Activated CD8-positive, alpha-beta T cell treated with anti-CD3 and anti-CD28 coated beads for 36 hours (primary cell): ENCODE results near the gene FBXO31. TPM values are rescaled to one million over a fixed set of nuclear protein-coding genes. Genes with fewer than 3 reads are reported as not detected.
"Not testable (repeated sequence)": the region's sequence is repeated elsewhere in the genome, so short reads cannot be mapped to it uniquely, and the experiment has no call there.

Source experiments
- ATAC-seq: fragments of 200-7000 bp; cut with Tn5 transposase; one replicate; pipeline ENCODE4 v1.10.0; 2021; ENCODE audit warnings: mild to moderate bottlenecking, moderate library complexity
- CTCF ChIA-PET: fragments of 350-600 bp; sonication (Branson Sonifier 250); formaldehyde crosslinking; loops from one replicate; lab custom pipeline; 2021; ENCODE audit warnings: antibody characterized with exemption; lab: Charles Lee
- POLR2A ChIA-PET: fragments of 350-600 bp; sonication (Branson Sonifier 250); formaldehyde crosslinking; loops from one replicate; lab custom pipeline; 2021; ENCODE audit warnings: antibody characterized with exemption; lab: Charles Lee
- DNase-seq: peaks from one replicate; pipeline ENCODE4 v3.0.0-alpha.2; 2020
- H3K27ac Mint-ChIP-seq: one replicate; pipeline ENCODE4 v1.8.0; 2021; ENCODE audit warnings: mild to moderate bottlenecking, mixed read lengths
- H3K27me3 Mint-ChIP-seq: one replicate; pipeline ENCODE4 v1.8.0; 2021; ENCODE audit warnings: mixed read lengths
- H3K36me3 Mint-ChIP-seq: one replicate; pipeline ENCODE4 v1.8.0; 2021; ENCODE audit warnings: low read depth, mixed read lengths
- H3K4me1 Mint-ChIP-seq: one replicate; pipeline ENCODE4 v1.8.0; 2021; ENCODE audit warnings: low read depth, mixed read lengths
- H3K4me3 Mint-ChIP-seq: one replicate; pipeline ENCODE4 v1.8.0; 2021; ENCODE audit warnings: mild to moderate bottlenecking, moderate library complexity, mixed read lengths
- H3K9me3 Mint-ChIP-seq: one replicate; pipeline ENCODE4 v1.8.0; 2021; ENCODE audit warnings: mixed read lengths
- CTCF ChIP-seq: fragments of 200-600 bp; IDR thresholded peaks from one replicate; pipeline ENCODE4 v1.8.0; 2022; ENCODE audit warnings: antibody characterized with exemption, mild to moderate bottlenecking
- intact Hi-C: fragments of 100-400 bp; cut with micrococcal nuclease; formaldehyde crosslinking; loops from one replicate; pipeline ENCODE4 v1.10.0; 2022
- total RNA-seq, 2 experiments: library from RNA; stranded (reverse); gene quantifications; one replicate each; pipeline ENCODE4 v1.2.3, GENCODE V29; 2021

The FBXO31 gene
- total RNA-seq, 2 experiments from 2014 or later = 32.0 to 32.7 TPM

- Mint-ChIP-seq H3K4me1 (peaks cover 56% of the 10 kb centered on the region), H3K27me3 (peaks cover 2% of the 10 kb centered on the region), H3K27ac (peak overlapping the region; percentile 92), H3K9me3 (no peaks in the 10 kb centered on the region), H3K36me3 (peaks cover 15% of the 10 kb centered on the region), H3K4me3 (peak overlapping the region; percentile 80)
- CTCF ChIA-PET = interaction anchor here (0.8 to 5.4 kb wide), 6 partner anchors 10 to 106 kb away, joined by 3 to 32 read pairs (median 4); partner anchors contain the start of gene C16orf95
- DNase-seq (no peak), ATAC-seq (peak; percentile 1)
- POLR2A ChIA-PET = interaction anchor here (0.7 to 4.5 kb wide), 8 partner anchors 9 to 422 kb away, joined by 3 to 34 read pairs (median 3); partner anchors contain the start of genes C16orf95 and MAP1LC3B
- TF ChIP-seq CTCF = no peak
- intact Hi-C loops = no loop called here
Measured at GRCh38 chr16:87384162-87384874, 742 bp upstream of the FBXO31 start.

- no peak for ATAC-seq
- Mint-ChIP-seq H3K9me3 (no peaks in the 10 kb centered on the region), H3K27ac (peak overlapping the region; percentile 94), H3K4me1 (peaks cover 45% of the 10 kb centered on the region), H3K27me3 (peaks cover 2% of the 10 kb centered on the region), H3K4me3 (peak overlapping the region; percentile 77), H3K36me3 (peaks cover 23% of the 10 kb centered on the region)
- TF ChIP-seq CTCF = no peak
- DNase-seq = no peak
- ChIA-PET POLR2A (interaction anchor here (0.9 to 4.5 kb wide), 6 partner anchors 8 to 65 kb away, joined by 3 to 34 read pairs (median 5); partner anchors contain the start of genes C16orf95 and MAP1LC3B), CTCF (interaction anchor here (0.7 to 5.4 kb wide), 7 partner anchors 12 to 489 kb away, joined by 3 to 32 read pairs (median 3); partner anchors contain the start of gene C16orf95)
- intact Hi-C loops = no loop called here
Measured at GRCh38 chr16:87382023-87382785, 1.4 kb downstream of the FBXO31 start.

- Mint-ChIP-seq H3K27ac (peak overlapping the region; percentile 86), H3K9me3 (no peaks in the 10 kb centered on the region), H3K4me1 (peaks cover 48% of the 10 kb centered on the region), H3K27me3 (peaks cover 2% of the 10 kb centered on the region), H3K36me3 (peaks cover 29% of the 10 kb centered on the region), H3K4me3 (peak overlapping the region; percentile 77)
- POLR2A ChIA-PET = interaction anchor here (1.1 to 4.5 kb wide), 3 partner anchors 49 to 111 kb away, joined by 3 to 32 read pairs (median 3); partner anchors contain the start of gene C16orf95
- DNase-seq (no peak), ATAC-seq (no peak)
- intact Hi-C loops = no loop called here
- TF ChIP-seq CTCF = no peak
- CTCF ChIA-PET = interaction anchor here (5.4 kb wide), 1 partner anchor 14 kb away, joined by 32 read pairs; no protein-coding TSS in a partner anchor
Measured at GRCh38 chr16:87380881-87381280, 2.7 kb downstream of the FBXO31 start.

- intact Hi-C loops = no loop called here
- TF ChIP-seq CTCF = no peak
- DNase-seq (peak; percentile 11), ATAC-seq (no peak)
- Mint-ChIP-seq H3K27me3 (peaks cover 2% of the 10 kb centered on the region), H3K9me3 (no peaks in the 10 kb centered on the region), H3K36me3 (peaks cover 32% of the 10 kb centered on the region), H3K4me3 (peak overlapping the region; percentile 77), H3K4me1 (peaks cover 53% of the 10 kb centered on the region), H3K27ac (peak overlapping the region; percentile 86)
- ChIA-PET CTCF (no interaction called here), POLR2A (interaction anchor here (0.5 to 4.5 kb wide), 3 partner anchors 48 to 330 kb away, joined by 3 to 32 read pairs (median 3); partner anchors contain the start of gene C16orf95)
Measured at GRCh38 chr16:87380403-87380802, 3.2 kb downstream of the FBXO31 start.

GRCh38 chr16:87379312-87379752, 4.2 kb downstream of the FBXO31 start:
- intact Hi-C loops, POLR2A ChIA-PET, CTCF ChIA-PET, DNase-seq, H3K27me3 Mint-ChIP-seq, ATAC-seq, H3K4me3 Mint-ChIP-seq, H3K27ac Mint-ChIP-seq, H3K9me3 Mint-ChIP-seq: not testable (repeated sequence)
- peaks cover 52% of the 10 kb centered on the region for H3K4me1 Mint-ChIP-seq
- peaks cover 32% of the 10 kb centered on the region for H3K36me3 Mint-ChIP-seq
